ENCODE data around the gene ANXA4.
"Not testable (repeated sequence)": the region's sequence is repeated elsewhere in the genome, so short reads cannot be mapped to it uniquely, and the experiment has no call there.

The ANXA4 gene

GRCh38 chr2:69780921-69781320, 39.0 kb downstream of the ANXA4 start:
- no peak for DNase-seq

- DNase-seq = no peak
These were observed 39.7 kb downstream of the ANXA4 start for GRCh38 chr2:69781321-69782248.

- DNase-seq = no peak
These were observed 42.3 kb downstream of the ANXA4 start for GRCh38 chr2:69784228-69784627.

DNA sequence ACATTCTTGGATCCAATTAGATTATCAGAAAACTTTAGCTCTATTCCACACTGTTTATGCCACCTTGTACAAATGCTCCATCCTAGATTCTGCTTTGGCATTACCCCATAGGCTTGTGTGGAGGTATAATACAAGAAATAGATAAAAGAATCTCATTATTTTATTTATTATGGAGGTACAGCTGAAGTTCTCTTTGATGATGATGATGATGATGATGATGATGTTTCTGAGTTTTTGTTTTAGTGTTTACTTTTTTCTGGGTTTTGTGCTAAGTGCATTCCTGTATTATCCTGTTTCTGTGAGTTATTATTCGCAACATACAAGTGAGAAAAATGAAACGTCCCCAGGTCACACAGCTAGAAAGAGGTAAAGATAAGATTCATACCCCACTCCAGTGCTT, 43.4 kb downstream of the ANXA4 start:
- DNase-seq = no peak

- no peak for DNase-seq
These were observed 44.2 kb downstream of the ANXA4 start for GRCh38 chr2:69786052-69786560.

GRCh38 chr2:69789175-69789721, 47.3 kb downstream of the ANXA4 start:
- DNase-seq = peak; percentile 92

DNA sequence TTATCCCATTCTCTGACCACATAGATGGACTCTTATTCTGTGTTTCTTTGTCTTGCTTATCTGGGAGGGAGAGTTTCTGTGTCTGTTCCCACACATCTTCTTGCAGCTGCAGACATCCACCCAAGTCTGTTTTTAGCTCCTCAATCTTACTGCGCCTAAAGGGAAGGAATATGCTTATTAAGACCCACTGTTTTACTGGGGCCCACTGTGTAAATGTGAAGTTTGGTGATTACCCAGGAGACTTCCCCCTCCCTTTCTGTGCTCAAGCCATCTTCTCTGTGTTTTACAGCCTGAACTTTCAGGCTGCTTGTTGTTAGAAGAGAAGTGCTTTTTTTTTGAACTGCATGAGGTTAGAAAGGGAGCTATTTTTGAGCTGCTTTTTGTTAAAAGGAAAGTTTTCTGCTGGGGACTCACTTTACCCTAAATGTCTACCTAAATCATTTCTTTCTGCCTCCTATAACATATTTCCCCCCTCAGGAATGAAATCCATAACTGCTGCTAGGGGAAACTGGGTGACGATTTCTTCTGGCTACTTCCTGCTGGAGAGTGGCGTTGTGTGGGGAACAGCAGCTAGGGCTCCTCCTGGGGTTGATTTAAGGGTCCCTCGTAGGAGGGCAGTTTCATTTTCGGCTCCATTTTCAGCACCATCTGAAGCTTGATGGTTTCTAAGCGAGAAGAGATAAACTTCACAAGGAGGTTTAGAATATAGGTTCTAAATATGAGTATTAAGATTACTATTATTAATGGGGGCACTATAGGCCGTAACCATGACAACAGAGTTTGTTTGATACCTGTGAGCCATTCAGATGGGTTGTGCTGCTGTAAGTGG, 48.1 kb downstream of the ANXA4 start:
- peak; percentile 19 for DNase-seq

DNA sequence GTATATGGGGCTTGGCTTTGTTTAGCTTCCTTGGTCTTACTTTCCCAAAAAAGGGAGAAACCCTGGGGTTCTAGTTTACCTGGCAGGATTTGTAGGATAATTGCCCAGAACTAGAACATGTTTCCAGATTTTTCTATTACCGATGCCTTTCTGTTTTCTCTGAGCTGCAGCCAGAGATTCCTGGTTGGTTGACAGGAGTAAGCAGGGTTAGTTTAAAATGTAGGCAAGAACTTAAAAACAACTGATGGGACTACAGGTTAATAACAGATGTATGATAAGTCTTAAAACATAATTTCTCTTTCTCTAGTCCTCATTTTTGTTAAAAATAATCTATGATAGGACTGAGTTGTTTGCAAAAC, 48.6 kb downstream of the ANXA4 start:
- no peak for DNase-seq

- DNase-seq = peak; percentile 22
These were observed 49.1 kb downstream of the ANXA4 start for GRCh38 chr2:69791045-69791444.

DNA sequence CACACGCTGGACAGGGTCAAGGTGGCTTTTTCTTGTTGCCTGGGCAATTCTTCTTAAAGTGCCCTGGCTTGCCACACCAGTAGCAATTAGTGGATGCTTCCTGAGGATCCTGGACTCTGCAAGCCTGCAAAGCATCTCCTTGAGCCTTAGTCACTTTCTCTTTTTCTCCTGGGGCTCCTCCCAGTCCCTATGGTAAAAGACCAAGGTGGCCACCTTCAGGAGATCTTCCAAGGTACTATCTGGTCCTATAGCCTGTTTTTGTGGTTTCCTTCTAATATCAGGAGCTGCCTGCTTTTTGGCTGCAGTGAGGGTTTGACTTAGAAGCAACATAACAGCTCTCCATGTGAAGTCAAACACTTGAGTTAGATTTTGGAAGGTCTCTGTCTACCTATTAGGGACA, 54.2 kb downstream of the ANXA4 start:
- no peak for DNase-seq

DNA sequence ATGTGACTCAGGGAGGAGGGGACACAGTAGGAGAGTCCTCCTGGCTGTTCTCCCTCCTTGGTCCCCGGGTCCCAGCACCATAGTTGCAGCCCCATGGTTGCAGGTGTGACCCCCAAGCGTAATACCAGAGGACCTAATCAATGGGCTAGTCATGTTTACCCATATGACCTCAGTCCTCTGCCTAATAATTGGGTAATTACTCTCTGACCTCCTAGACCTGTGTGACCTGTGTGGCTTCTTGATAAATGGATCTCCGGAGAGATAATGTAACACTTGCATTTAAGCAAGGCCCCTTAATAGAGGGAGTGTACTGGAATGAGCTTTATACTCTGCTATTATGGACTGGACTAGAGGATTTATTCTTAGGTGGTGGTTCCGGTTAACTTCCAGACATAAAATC, 55.3 kb downstream of the ANXA4 start:
- DNase-seq = no peak

DNA sequence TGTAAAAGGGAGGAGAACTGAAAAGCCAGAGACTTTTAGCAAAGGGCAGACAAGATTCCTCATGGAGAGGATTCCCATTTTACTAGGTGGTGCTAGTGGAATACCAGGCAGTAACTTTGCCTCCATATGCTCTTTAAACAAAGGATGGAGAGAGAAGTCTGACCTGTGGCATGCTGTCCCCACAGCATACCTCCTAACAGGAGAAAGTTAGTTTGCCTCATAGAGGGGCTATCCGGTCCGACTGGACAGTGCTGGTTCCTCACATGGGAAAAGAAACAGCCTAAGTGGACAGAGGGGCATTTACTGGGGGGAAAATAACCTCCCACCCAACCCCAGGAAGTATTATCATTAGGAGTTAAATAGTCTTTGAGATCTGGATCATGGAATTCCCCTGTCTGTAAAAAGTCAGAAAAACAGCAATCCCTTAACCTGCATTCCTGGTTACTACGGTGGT, 55.9 kb downstream of the ANXA4 start:
- no peak for DNase-seq

- DNase-seq = peak; percentile 62
These were observed 56.5 kb downstream of the ANXA4 start for GRCh38 chr2:69798290-69798908.

GRCh38 chr2:69798909-69799526, 57.1 kb downstream of the ANXA4 start:
- DNase-seq = peak; percentile 78

- no peak for DNase-seq
These were observed 59.9 kb downstream of the ANXA4 start for GRCh38 chr2:69801745-69802290.

- not testable (repeated sequence) for DNase-seq
These were observed 60.9 kb downstream of the ANXA4 start for GRCh38 chr2:69802781-69803367.

GRCh38 chr2:69804416-69804815, 62.5 kb downstream of the ANXA4 start:
- DNase-seq = no peak

- no peak for DNase-seq
These were observed 64.0 kb downstream of the ANXA4 start for GRCh38 chr2:69805887-69806286.

DNA sequence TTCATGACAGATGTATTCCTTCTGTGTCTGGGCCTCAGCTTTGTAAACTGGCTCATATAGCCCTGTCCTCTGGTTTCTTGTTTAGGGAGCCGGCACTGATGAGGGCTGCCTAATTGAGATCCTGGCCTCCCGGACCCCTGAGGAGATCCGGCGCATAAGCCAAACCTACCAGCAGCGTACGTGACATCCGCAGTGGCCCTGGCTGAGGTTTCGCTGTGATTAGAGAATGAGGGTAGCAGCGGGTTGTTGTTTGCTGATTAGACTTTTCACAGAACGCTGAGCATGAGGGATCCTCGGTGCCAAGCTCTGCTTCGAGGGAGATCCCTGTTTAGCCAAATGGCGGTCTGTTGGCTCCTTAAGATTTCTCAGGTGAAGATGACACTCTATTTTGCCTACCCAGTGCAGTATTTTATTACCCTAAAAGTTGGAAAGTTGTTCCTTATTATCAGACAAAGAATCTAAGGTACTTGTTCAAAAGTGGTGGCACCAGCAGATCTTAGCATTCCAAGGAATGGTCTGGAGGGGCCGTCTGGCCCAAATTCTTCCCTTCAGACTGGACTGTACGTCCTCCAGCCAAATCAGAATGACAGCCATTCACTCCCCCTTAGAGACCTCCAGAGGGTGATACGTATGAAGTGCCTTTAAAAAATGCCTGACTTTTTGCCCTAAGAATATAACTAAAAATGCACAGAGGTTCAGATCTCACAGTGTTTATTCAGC, 66.0 kb downstream of the ANXA4 start:
- DNase-seq = no peak

DNA sequence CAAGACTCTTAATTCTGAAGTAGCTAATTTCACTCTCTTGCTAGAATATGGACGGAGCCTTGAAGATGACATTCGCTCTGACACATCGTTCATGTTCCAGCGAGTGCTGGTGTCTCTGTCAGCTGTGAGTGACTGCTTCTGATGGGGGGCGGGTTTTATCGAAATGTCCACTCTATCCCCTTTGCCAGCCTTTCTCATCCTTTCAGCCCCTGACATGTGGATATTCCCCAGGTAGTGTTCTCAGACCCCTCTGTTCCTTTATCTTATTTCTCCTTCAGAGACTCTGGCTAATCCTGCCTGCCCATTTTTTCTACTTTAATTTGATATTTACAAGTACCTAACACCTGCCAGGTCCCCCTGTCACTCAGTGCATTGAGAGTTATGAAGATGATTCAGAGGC, 68.6 kb downstream of the ANXA4 start:
- no peak for DNase-seq

DNA sequence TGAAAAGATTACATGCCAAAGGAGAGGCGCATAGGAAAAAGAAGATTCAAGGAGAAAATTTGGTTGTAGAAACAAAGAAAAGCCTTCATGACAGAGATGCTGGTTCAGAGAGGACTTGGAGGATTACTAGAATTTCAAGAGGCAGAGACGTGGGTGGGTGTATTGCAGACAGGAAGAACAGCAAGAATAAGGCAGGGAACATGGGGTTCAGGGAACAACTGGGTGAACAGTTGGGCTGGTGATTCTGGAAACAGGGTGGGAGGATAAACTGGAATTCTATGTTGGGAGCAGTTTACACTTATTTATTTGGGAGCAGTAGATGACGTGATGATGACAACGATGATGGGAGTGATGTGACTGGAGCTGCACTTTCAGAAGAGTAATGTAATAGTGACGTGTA, 69.1 kb downstream of the ANXA4 start:
- no peak for DNase-seq

Data from fibroblast of skin of abdomen (primary cell).